GM12878 (cell line): ENCODE measurements around the gene DNAJC4. TPM values are rescaled to one million over a fixed set of nuclear protein-coding genes. Genes with fewer than 3 reads are reported as not detected.

Source experiments
- BCLAF1 ChIP-seq: fragments of 450-650 bp; IDR thresholded peaks from 2 replicates; pipeline ENCODE4 v1.6.1; 2017; ENCODE audit warnings: antibody characterized with exemption, mild to moderate bottlenecking, moderate library complexity
- BMI1 ChIP-seq: fragments of 450-650 bp; IDR thresholded peaks from 2 replicates; pipeline ENCODE4 v1.6.1; 2016; ENCODE audit warnings: mild to moderate bottlenecking, moderate library complexity, borderline replicate concordance
- EGR1 ChIP-seq, 2 experiments: IDR thresholded peaks; 1 replicate in 1 of 2; 2 replicates in 1 of 2; pipeline ENCODE4 v1.6.1; 2011 to 2012; ENCODE audit warnings: low read depth in 2 of 2, low read length in 2 of 2, borderline replicate concordance in 1 of 2, mild to moderate bottlenecking in 1 of 2, moderate library complexity in 1 of 2
- ESRRA ChIP-seq: IDR thresholded peaks from 2 replicates; pipeline ENCODE4 v1.6.1; 2012; ENCODE audit warnings: mild to moderate bottlenecking, low read length, improper control_type of control experiment
- ETV6 ChIP-seq, 2 experiments: fragments of 450-650 bp in 1 of 2; IDR thresholded peaks in 1 of 2; conservative IDR thresholded peaks in 1 of 2; 2 replicates each; pipeline ENCODE4 v1.6.1; 2014; ENCODE audit warnings: antibody characterized with exemption in 1 of 2, borderline replicate concordance in 1 of 2, low read depth in 1 of 2, mild to moderate bottlenecking in 1 of 2, moderate library complexity in 1 of 2
- HCFC1 ChIP-seq: fragments of 150-350 bp; IDR thresholded peaks from 2 replicates; pipeline ENCODE4 v1.6.1; 2014; ENCODE audit warnings: low read length
- HDAC2 ChIP-seq: fragments of 200-600 bp; sonication (generic); IDR thresholded peaks from 2 replicates; pipeline ENCODE4 v1.6.1; 2017
- IKZF2 ChIP-seq, 2 experiments: fragments of 450-650 bp; IDR thresholded peaks; 2 replicates each; pipeline ENCODE4 v1.6.1; 2017; ENCODE audit warnings: mild to moderate bottlenecking in 2 of 2, moderate library complexity in 2 of 2
- KAT2A ChIP-seq: conservative IDR thresholded peaks from 2 replicates; pipeline ENCODE4 v1.6.1; 2011; ENCODE audit warnings: low read depth, low read length; ENCODE audit not compliant: control insufficient read depth
- RAD51 ChIP-seq: fragments of 450-650 bp; IDR thresholded peaks from 2 replicates; pipeline ENCODE4 v1.6.1; 2016; ENCODE audit warnings: moderate library complexity, mild to moderate bottlenecking, inconsistent platforms
- RB1 ChIP-seq: fragments of 450-650 bp; formaldehyde crosslinking; IDR thresholded peaks from 2 replicates; pipeline ENCODE4 v1.6.1; 2017; ENCODE audit warnings: mild to moderate bottlenecking, borderline replicate concordance
- RCOR1 ChIP-seq: conservative IDR thresholded peaks from 2 replicates; pipeline ENCODE4 v1.6.1; 2012; ENCODE audit warnings: low read depth, low read length, improper control_type of control experiment
- SIN3A ChIP-seq: IDR thresholded peaks from 2 replicates; pipeline ENCODE4 v1.6.1; 2012; ENCODE audit warnings: low read depth, low read length, improper control_type of control experiment
- SP1 ChIP-seq: IDR thresholded peaks from one replicate; pipeline ENCODE4 v1.6.1; 2011; ENCODE audit warnings: low read depth, low read length
- SREBF2 ChIP-seq: IDR thresholded peaks from 2 replicates; pipeline ENCODE4 v1.6.1; 2012; ENCODE audit warnings: mild to moderate bottlenecking, low read length
- STAT1 ChIP-seq: fragments of 450-650 bp; conservative IDR thresholded peaks from 2 replicates; pipeline ENCODE4 v1.6.1; 2014; ENCODE audit warnings: antibody characterized with exemption, mild to moderate bottlenecking
- SUZ12 ChIP-seq: fragments of 200-600 bp; sonication (generic); IDR thresholded peaks from one replicate; pipeline ENCODE4 v1.6.1; 2018; ENCODE audit warnings: antibody characterized with exemption, mild to moderate bottlenecking; ENCODE audit not compliant: unreplicated experiment
- TAF1 ChIP-seq: IDR thresholded peaks from 2 replicates; pipeline ENCODE4 v1.6.1; 2011; ENCODE audit warnings: mild to moderate bottlenecking, low read depth, low read length, borderline replicate concordance
- TARDBP ChIP-seq: IDR thresholded peaks from 2 replicates; pipeline ENCODE4 v1.6.1; 2016; ENCODE audit warnings: borderline replicate concordance
- TCF12 ChIP-seq: IDR thresholded peaks from 2 replicates; pipeline ENCODE4 v1.6.1; 2011; ENCODE audit warnings: low read depth, mild to moderate bottlenecking, low read length
- WRNIP1 ChIP-seq: IDR thresholded peaks from 2 replicates; pipeline ENCODE4 v1.6.1; 2011; ENCODE audit warnings: low read depth, low read length, improper control_type of control experiment, borderline replicate concordance
- ZBTB33 ChIP-seq: fragments of 450-650 bp; IDR thresholded peaks from 2 replicates; pipeline ENCODE4 v1.6.1; 2017; ENCODE audit warnings: mild to moderate bottlenecking
- ZBTB4 ChIP-seq: fragments of 450-650 bp; formaldehyde crosslinking; IDR thresholded peaks from 2 replicates; pipeline ENCODE4 v1.4.0; 2022; ENCODE audit warnings: mild to moderate bottlenecking, moderate library complexity
- polyA plus RNA-seq, 11 experiments: library from polyadenylated mRNA; depleted of rRNA in 4 of 11; unstranded in 6 of 11; stranded (reverse) in 5 of 11; fragments of >200 nt; fragmentation: Nextera tagmentation in 4 of 11; fragmentation: Illumina TruSeq in 1 of 11; extraction: Ambion mirVana in 4 of 11; extraction: Trizol in 1 of 11; gene quantifications; 1 replicate in 1 of 11; 2 replicates in 10 of 11; pipeline versions ENCODE4 v1.2.1 to v1.2.3, GENCODE V29; 2011 to 2016; ENCODE audit warnings: inconsistent platforms in 2 of 11, missing spikeins in 2 of 11, low read depth in 1 of 11
- total RNA-seq, 4 experiments: library from RNA; depleted of rRNA in 3 of 4; stranded (reverse); fragments of >200 nt in 3 of 4; fragmentation: Illumina TruSeq in 1 of 4; extraction: Trizol in 1 of 4; gene quantifications; 2 replicates each; pipeline versions ENCODE4 v1.2.1 to v1.2.3, GENCODE V29; 2013 to 2021

Gene DNAJC4
- total and polyA plus RNA-seq, 10 of the 15 experiments (the other 5 are each of a cell fraction or from before 2014, with no cell fraction given) = 3.7 to 64.9 (median 30.1) TPM

- no peak for TF ChIP-seq BCLAF1
- no peak for TF ChIP-seq ZBTB4
- no peak for TF ChIP-seq ESRRA
- TF ChIP-seq HDAC2 = no peak
- TF ChIP-seq WRNIP1 = no peak
- no peak for TF ChIP-seq RCOR1
- TF ChIP-seq TAF1 = no peak
- peak in 1 of 2 experiments; percentile 28; a peak in 1 of 4 replicates for TF ChIP-seq ETV6 (conservative IDR thresholded peaks at IDR 0.05 in 1 of 2, IDR thresholded peaks at IDR 0.05 in 1 of 2; ENCODE audit: borderline replicate concordance in 1 of 2, low read depth in 1 of 2)
- peak in 1 of 2 experiments; percentile 52; a peak in 1 of 3 replicates for TF ChIP-seq EGR1 (IDR thresholded peaks at IDR 0.05; ENCODE audit: borderline replicate concordance in 1 of 2, low read depth in 2 of 2, low read length in 2 of 2)
- TF ChIP-seq STAT1 = no peak
- TF ChIP-seq RB1 = no peak
- TF ChIP-seq HCFC1 = no peak
- peak; percentile 67; the same call in 1 of the 2 replicates for TF ChIP-seq SIN3A
- no peak for TF ChIP-seq RAD51
- TF ChIP-seq TARDBP = no peak
- TF ChIP-seq KAT2A = no peak
- no peak for TF ChIP-seq SUZ12
- 0 out of 2 replicates have a peak, but pooled peaks have one; percentile 36 for TF ChIP-seq TCF12
- TF ChIP-seq SREBF2 = no peak
- TF ChIP-seq ZBTB33 = no peak
- no peak; a peak in 1 of 4 replicates for TF ChIP-seq IKZF2 (IDR thresholded peaks at IDR 0.05)
- TF ChIP-seq BMI1 = no peak
- TF ChIP-seq SP1 = no peak
Observed at GRCh38 chr11:64226507-64227051, 3.8 kb upstream of the DNAJC4 start (continued).
